H1 (cell line): Measurements from ENCODE around the gene EMX1. TPM values are rescaled to one million over a fixed set of nuclear protein-coding genes. Genes with fewer than 3 reads are reported as not detected.

Source experiments
- CTCF ChIA-PET: fragments of 300-600 bp; sonication (Branson Sonifier 250); formaldehyde crosslinking; loops from one replicate; lab custom pipeline; 2021; ENCODE audit not compliant: partially characterized antibody; lab: Charles Lee
- POLR2A ChIA-PET: fragments of 300-600 bp; sonication (Branson Sonifier 250); formaldehyde crosslinking; loops from one replicate; lab custom pipeline; 2021; ENCODE audit warnings: inconsistent platforms; ENCODE audit not compliant: partially characterized antibody; lab: Charles Lee
- DNase-seq, 2 experiments: peaks; one replicate each; pipeline versions ENCODE4 v3.0.0 to v3.0.0-alpha.2; 2010 to 2022; ENCODE audit warnings: low spot score in 2 of 2, low read depth in 1 of 2, mixed read lengths in 1 of 2
- FAIRE-seq: peaks from 2 replicates; lab custom pipeline; 2011; peaks lifted over from hg19 to GRCh38; lab: Jason Lieb, UNC
- H2AFZ ChIP-seq: 2 replicates; pipeline ENCODE4 v1.8.1; 2012; ENCODE audit warnings: low read length, inconsistent platforms
- H2AK5ac ChIP-seq: 2 replicates; pipeline ENCODE4 v1.6.1; 2013; ENCODE audit warnings: low read depth, low read length
- H2BK120ac ChIP-seq: replicated peaks from 2 replicates; pipeline ENCODE3; 2013; ENCODE audit warnings: low read depth, low read length, inconsistent platforms
- H2BK12ac ChIP-seq: 2 replicates; pipeline ENCODE4 v1.6.1; 2013; ENCODE audit warnings: low read depth, low read length
- H2BK15ac ChIP-seq: 2 replicates; pipeline ENCODE4 v1.6.1; 2013; ENCODE audit warnings: low read length
- H2BK20ac ChIP-seq: 2 replicates; pipeline ENCODE4 v1.6.1; 2013; ENCODE audit warnings: low read length
- H2BK5ac ChIP-seq: 2 replicates; pipeline ENCODE4 v1.6.1; 2013; ENCODE audit warnings: low read depth, low read length
- H3K14ac ChIP-seq: 2 replicates; pipeline ENCODE4 v1.6.1; 2013; ENCODE audit warnings: inconsistent platforms; ENCODE audit not compliant: insufficient read length
- H3K18ac ChIP-seq: 2 replicates; pipeline ENCODE4 v1.6.1; 2013; ENCODE audit warnings: low read length; ENCODE audit errors: extremely low read depth
- H3K23ac ChIP-seq: 2 replicates; pipeline ENCODE4 v1.6.1; 2013; ENCODE audit warnings: inconsistent platforms; ENCODE audit not compliant: insufficient read length
- H3K23me2 ChIP-seq: 2 replicates; pipeline ENCODE4 v1.6.1; 2013; ENCODE audit warnings: low read depth, low read length
- H3K27ac ChIP-seq: 2 replicates; pipeline ENCODE4 v1.6.1; 2011; ENCODE audit warnings: low read depth, low read length, inconsistent platforms
- H3K27me3 ChIP-seq, 4 experiments: replicated peaks in 1 of 4; 1 replicate in 1 of 4; 2 replicates in 3 of 4; pipeline versions ENCODE4 v1.6.1 to v1.8.1; 2011 to 2013; ENCODE audit warnings: low read length in 3 of 4, mild to moderate bottlenecking in 3 of 4, inconsistent platforms in 2 of 4, mixed read lengths in 2 of 4, moderate library complexity in 1 of 4; ENCODE audit not compliant: control insufficient read depth in 3 of 4, insufficient read depth in 3 of 4; ENCODE audit errors: extremely low read depth in 1 of 4
- H3K36me3 ChIP-seq, 4 experiments: 2 replicates each; pipeline versions ENCODE4 v1.6.1 to v1.8.1; 2011 to 2013; ENCODE audit warnings: mild to moderate bottlenecking in 4 of 4, low read length in 3 of 4, moderate library complexity in 2 of 4, control low read depth in 1 of 4, inconsistent platforms in 1 of 4; ENCODE audit not compliant: insufficient read depth in 4 of 4, control insufficient read depth in 2 of 4
- H3K4ac ChIP-seq: replicated peaks from 2 replicates; pipeline ENCODE3; 2013; ENCODE audit warnings: low read length, low read depth, mixed read lengths, inconsistent platforms; ENCODE audit not compliant: insufficient read length
- H3K4me1 ChIP-seq, 4 experiments: replicated peaks in 1 of 4; 1 replicate in 1 of 4; 2 replicates in 3 of 4; pipeline versions ENCODE4 v1.6.1 to v1.8.1; 2011 to 2013; ENCODE audit warnings: low read length in 3 of 4, inconsistent platforms in 2 of 4, mixed read lengths in 1 of 4; ENCODE audit not compliant: insufficient read depth in 4 of 4, control insufficient read depth in 3 of 4
- H3K4me2 ChIP-seq, 2 experiments: 2 replicates each; pipeline versions ENCODE4 v1.6.1 to v1.8.1; 2011 to 2013; ENCODE audit warnings: low read depth in 2 of 2, low read length in 2 of 2, control low read depth in 1 of 2, inconsistent platforms in 1 of 2, mild to moderate bottlenecking in 1 of 2; ENCODE audit not compliant: insufficient read depth in 1 of 2
- H3K4me3 ChIP-seq, 4 experiments: fragments of 200-600, 300-600 bp in 1 of 4; sonication (generic), shearing (Covaris generic), sonication (Bioruptor Twin) in 1 of 4; 2 replicates each; pipeline versions ENCODE4 v1.5.1 to v1.8.1; 2011 to 2016; ENCODE audit warnings: low read length in 4 of 4, low read depth in 3 of 4, control low read depth in 2 of 4, inconsistent platforms in 2 of 4, mild to moderate bottlenecking in 2 of 4, mixed read lengths in 1 of 4, moderate library complexity in 1 of 4; ENCODE audit not compliant: insufficient read depth in 2 of 4; ENCODE audit errors: extremely low read depth in 1 of 4
- H3K56ac ChIP-seq: replicated peaks from 2 replicates; pipeline ENCODE3; 2013; ENCODE audit warnings: low read depth, mild to moderate bottlenecking, mixed read lengths, low read length, inconsistent platforms; ENCODE audit not compliant: insufficient read length
- H3K79me1 ChIP-seq: 2 replicates; pipeline ENCODE4 v1.6.1; 2013; ENCODE audit warnings: low read depth, low read length, control low read depth
- H3K79me2 ChIP-seq, 2 experiments: 2 replicates each; pipeline versions ENCODE4 v1.6.1 to v1.8.1; 2012 to 2013; ENCODE audit warnings: low read length in 2 of 2, mild to moderate bottlenecking in 2 of 2, inconsistent platforms in 1 of 2; ENCODE audit not compliant: insufficient read depth in 2 of 2, control insufficient read depth in 1 of 2
- H3K9ac ChIP-seq, 4 experiments: replicated peaks in 1 of 4; 1 replicate in 1 of 4; 2 replicates in 3 of 4; pipeline versions ENCODE4 v1.6.1 to v1.8.1; 2011 to 2013; ENCODE audit warnings: low read depth in 3 of 4, low read length in 3 of 4, control low read depth in 2 of 4, mild to moderate bottlenecking in 2 of 4, moderate library complexity in 2 of 4, inconsistent platforms in 1 of 4; ENCODE audit errors: extremely low read depth in 1 of 4
- H3K9me3 ChIP-seq, 2 experiments: 2 replicates each; pipeline versions ENCODE4 v1.6.1 to v1.8.1; 2012 to 2013; ENCODE audit warnings: mild to moderate bottlenecking in 2 of 2, moderate library complexity in 2 of 2, control low read depth in 1 of 2, inconsistent platforms in 1 of 2, low read depth in 1 of 2, low read length in 1 of 2, mixed read lengths in 1 of 2; ENCODE audit not compliant: insufficient read depth in 2 of 2
- H4K20me1 ChIP-seq, 2 experiments: replicated peaks in 1 of 2; 2 replicates each; pipeline versions ENCODE3 to v1.8.1; 2011 to 2013; ENCODE audit warnings: inconsistent platforms in 2 of 2, low read length in 2 of 2, mild to moderate bottlenecking in 1 of 2; ENCODE audit not compliant: insufficient read depth in 2 of 2, control insufficient read depth in 1 of 2
- H4K5ac ChIP-seq: 2 replicates; pipeline ENCODE4 v1.6.1; 2013; ENCODE audit warnings: low read length, low read depth, mixed read lengths, inconsistent platforms; ENCODE audit not compliant: insufficient read length
- H4K8ac ChIP-seq: 2 replicates; pipeline ENCODE4 v1.8.0; 2013; ENCODE audit warnings: mild to moderate bottlenecking, moderate library complexity, low read length, inconsistent platforms; ENCODE audit not compliant: insufficient read depth; ENCODE audit errors: extremely low read depth
- H4K91ac ChIP-seq: replicated peaks from 2 replicates; pipeline ENCODE3; 2013; ENCODE audit warnings: low read length, mixed read lengths, inconsistent platforms; ENCODE audit not compliant: insufficient read length
- CBX8 ChIP-seq: fragments of 300-800, 300-1000 bp; sonication (generic); IDR thresholded peaks from 2 replicates; pipeline ENCODE4 v1.7.1; 2016; ENCODE audit warnings: low read depth, low read length, borderline replicate concordance
- WGBS, 2 experiments: shearing (Covaris generic) in 1 of 2; methylation state at CpG; one replicate each; pipeline versions ENCODE4 v1.1.6 to v1.1.7; 2013 to 2015; ENCODE audit warnings: low lambda C conversion rate in 2 of 2, mixed read lengths in 2 of 2, inconsistent platforms in 1 of 2, low coverage in 1 of 2, missing lambda C conversion rate in 1 of 2; ENCODE audit not compliant: insufficient replicate concordance in 2 of 2, insufficient coverage in 1 of 2, insufficient read length in 1 of 2; ENCODE audit errors: extremely low coverage in 1 of 2, missing lambda C conversion rate in 1 of 2; 5-methylcytosine and 5-hydroxymethylcytosine counted together
- polyA plus RNA-seq, 7 experiments: library from polyadenylated mRNA; depleted of rRNA in 3 of 7; stranded (reverse) in 5 of 7; unstranded in 2 of 7; fragments of >200 nt in 5 of 7; fragments of 200-250 nt in 2 of 7; gene quantifications; 1 replicate in 5 of 7; 2 replicates in 1 of 7; 4 replicates in 1 of 7; pipeline versions ENCODE4 v1.2.1 to v1.2.3, GENCODE V29; 2011 to 2013; ENCODE audit warnings: missing spikeins in 2 of 7, mixed read lengths in 2 of 7
- total RNA-seq: library from RNA; stranded (reverse); fragmentation: NEBNext Ultra II Directional; extraction: Animal tissue kit (Norgen Biotek cat#: 25700); gene quantifications from 2 replicates; pipeline ENCODE4 v1.2.1, GENCODE V29; 2021

EMX1 gene
- total and polyA plus RNA-seq, 2 of the 8 experiments (the other 6 are each of a cell fraction or from before 2014, with no cell fraction given) = 2.4 to 4.9 TPM

DNA sequence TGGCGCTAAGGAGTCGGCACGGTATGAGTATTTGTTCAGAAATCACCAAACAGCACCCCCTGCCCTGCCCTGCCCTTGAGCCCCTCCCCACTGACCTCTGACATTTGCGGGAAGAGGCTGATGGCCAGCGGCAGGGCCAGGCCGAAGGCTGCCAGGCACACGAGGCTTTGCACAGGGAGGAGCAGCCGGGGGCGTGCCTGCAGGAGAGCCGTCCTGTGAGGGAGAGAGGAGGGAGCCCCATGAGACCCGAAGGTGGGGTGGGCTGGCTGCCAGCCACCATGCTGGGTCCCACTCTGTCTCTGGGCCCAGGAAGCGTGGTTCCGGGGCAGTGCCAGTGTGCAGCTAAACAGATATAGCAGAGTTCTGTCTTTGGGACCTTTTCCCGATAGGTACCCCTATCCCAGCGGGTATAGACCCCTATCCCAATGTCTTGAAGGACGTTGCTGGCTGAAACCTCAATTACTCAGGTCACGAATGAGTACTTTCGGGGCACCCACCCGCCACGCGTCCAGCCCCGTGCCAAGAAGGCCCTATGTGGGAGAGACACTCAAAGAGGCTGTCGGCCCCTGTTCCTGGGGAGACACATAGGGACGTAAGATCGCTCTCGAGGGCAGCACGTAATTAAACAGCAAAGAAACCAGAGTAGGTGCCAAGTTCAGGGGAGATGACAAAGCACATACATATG is 43.9 kb downstream of the EMX1 start:
- peak overlapping the region; percentile 41 for H4K8ac ChIP-seq
- H3K9ac ChIP-seq = no peak overlapping the region
- H2BK5ac ChIP-seq = peak overlapping the region; percentile 66; the same call in 1 of the 2 replicates
- TF ChIP-seq CBX8 = no peak
- FAIRE-seq (no peak), DNase-seq (no peak)
- H2AFZ ChIP-seq = no peak overlapping the region
- H2BK15ac ChIP-seq = no peak overlapping the region
- H3K23ac ChIP-seq = no peak overlapping the region
- H4K20me1 ChIP-seq = no peaks in the 10 kb centered on the region
- H4K5ac ChIP-seq = no peak overlapping the region
- peak overlapping the region; percentile 79 for H4K91ac ChIP-seq
- no peak overlapping the region for H3K56ac ChIP-seq
- no peak overlapping the region for H3K27ac ChIP-seq
- no peak overlapping the region for H3K4me3 ChIP-seq
- H3K18ac ChIP-seq = peak overlapping the region; percentile 19; the same call in 1 of the 2 replicates
- CTCF ChIA-PET = interaction anchor here (0.9 to 11.9 kb wide), 10 partner anchors 9 to 216 kb away, joined by 3 to 166 read pairs (median 4); no protein-coding TSS in a partner anchor
- peak overlapping the region; percentile 87; the same call in 1 of the 2 replicates for H2BK12ac ChIP-seq
- no peak overlapping the region for H2BK120ac ChIP-seq
- peak overlapping the region; percentile 72; the same call in 1 of the 2 replicates for H2BK20ac ChIP-seq
- H3K23me2 ChIP-seq = no peaks in the 10 kb centered on the region
- POLR2A ChIA-PET = interaction anchor here (1.1 to 3.5 kb wide), 2 partner anchors 8 to 41 kb away, joined by 3 to 29 read pairs; no protein-coding TSS in a partner anchor
- peak overlapping the region; percentile 79; the same call in 1 of the 2 replicates for H2AK5ac ChIP-seq
- no peaks in the 10 kb centered on the region for H3K9me3 ChIP-seq
- peak overlapping the region; percentile 81 for H3K4ac ChIP-seq
- no peaks in the 10 kb centered on the region for H3K79me1 ChIP-seq
- WGBS, 2 experiments = 93% methylated on average over 23 of the region's 27 CpGs; no CpG with 5 or more reads in 1 of the 2 experiments
- no peak overlapping the region for H3K4me2 ChIP-seq
- peaks cover 0 to 5% (median 0%) of the 10 kb centered on the region in 4 experiments; a peak in 1 of 7 replicates for H3K27me3 ChIP-seq
- H3K79me2 ChIP-seq = no peaks in the 10 kb centered on the region
- no peak overlapping the region for H3K14ac ChIP-seq
- H3K36me3 ChIP-seq = no peaks in the 10 kb centered on the region
- peaks cover 12 to 26% (median 22%) of the 10 kb centered on the region in 4 experiments for H3K4me1 ChIP-seq
